Measurements from ENCODE around the gene ROS1. TPM values are rescaled to one million over a fixed set of nuclear protein-coding genes. Genes with fewer than 3 reads are reported as not detected.

The ROS1 gene
- total RNA-seq, 1 donor from 2014 or later = not detected

- DNase-seq (ENCODE audit: low spot score in 2 of 2) = no peak
- intact Hi-C loops (cut with DNase I) = no loop called here
Measured at GRCh38 chr6:117389227-117390057, 36.3 kb downstream of the ROS1 start.

GRCh38 chr6:117387454-117387974 lies 38.2 kb downstream of the ROS1 start:
- H3K9me3 ChIP-seq = no peaks in the 10 kb centered on the region
- intact Hi-C loops (cut with DNase I) = no loop called here
- H3K27ac ChIP-seq = no peak overlapping the region
- H3K4me1 ChIP-seq = no peaks in the 10 kb centered on the region
- TF ChIP-seq CTCF (IDR thresholded peaks at IDR 0.05) = no peak
- no peak for DNase-seq (ENCODE audit: low spot score in 2 of 2)
- no peak overlapping the region for H3K4me3 ChIP-seq
- no peaks in the 10 kb centered on the region for H3K27me3 ChIP-seq
- H3K36me3 ChIP-seq = no peaks in the 10 kb centered on the region

More at GRCh38 chr6:117389227-117390057, 36.3 kb downstream of the ROS1 start:
- no peak for TF ChIP-seq CTCF (IDR thresholded peaks at IDR 0.05)
- Histone ChIP-seq H3K27ac (no peak overlapping the region), H3K9me3 (no peaks in the 10 kb centered on the region), H3K36me3 (no peaks in the 10 kb centered on the region), H3K4me3 (no peak overlapping the region), H3K27me3 (no peaks in the 10 kb centered on the region), H3K4me1 (no peaks in the 10 kb centered on the region)

GRCh38 chr6:117384659-117385058 lies 41.1 kb downstream of the ROS1 start:
- TF ChIP-seq CTCF (IDR thresholded peaks at IDR 0.05) = no peak
- Histone ChIP-seq H3K27ac (no peak overlapping the region), H3K4me3 (no peak overlapping the region), H3K9me3 (no peaks in the 10 kb centered on the region), H3K27me3 (no peaks in the 10 kb centered on the region), H3K4me1 (no peaks in the 10 kb centered on the region), H3K36me3 (no peaks in the 10 kb centered on the region)
- intact Hi-C loops (cut with DNase I) = no loop called here
- DNase-seq (ENCODE audit: low spot score in 2 of 2) = no peak

GRCh38 chr6:117381749-117382148 lies 44.0 kb downstream of the ROS1 start:
- H3K27ac ChIP-seq = no peak overlapping the region
- no peaks in the 10 kb centered on the region for H3K9me3 ChIP-seq
- intact Hi-C loops (cut with DNase I) = no loop called here
- no peaks in the 10 kb centered on the region for H3K4me1 ChIP-seq
- H3K4me3 ChIP-seq = no peak overlapping the region
- DNase-seq (ENCODE audit: low spot score in 2 of 2) = no peak
- TF ChIP-seq CTCF (IDR thresholded peaks at IDR 0.05) = no peak
- no peaks in the 10 kb centered on the region for H3K36me3 ChIP-seq
- no peaks in the 10 kb centered on the region for H3K27me3 ChIP-seq

GRCh38 chr6:117380298-117380697 lies 45.4 kb downstream of the ROS1 start:
- no peak for DNase-seq (ENCODE audit: low spot score in 2 of 2)
- TF ChIP-seq CTCF (IDR thresholded peaks at IDR 0.05) = no peak
- H3K27ac ChIP-seq = no peak overlapping the region
- no peaks in the 10 kb centered on the region for H3K27me3 ChIP-seq
- no peak overlapping the region for H3K4me3 ChIP-seq
- no peaks in the 10 kb centered on the region for H3K9me3 ChIP-seq
- H3K4me1 ChIP-seq = no peaks in the 10 kb centered on the region
- intact Hi-C loops (cut with DNase I) = no loop called here
- H3K36me3 ChIP-seq = no peaks in the 10 kb centered on the region

Data from ascending aorta (tissue), 2 donors.